ENCODE measurements around the gene CIB2. TPM values are rescaled to one million over a fixed set of nuclear protein-coding genes. Genes with fewer than 3 reads are reported as not detected.

CIB2 gene
- total and polyA plus RNA-seq, 2 donors, result 11.2 to 50.6 TPM

- H3K27me3 ChIP-seq (ENCODE audit: control insufficient read depth in 2 of 2, insufficient read depth in 1 of 2, low read length in 1 of 2), result no peaks in the 10 kb centered on the region
- H3K4me3 ChIP-seq (ENCODE audit: low read length in 2 of 2), result no peak overlapping the region
- H3K27ac ChIP-seq (ENCODE audit: low read depth in 1 of 2, low read length in 1 of 2), result peak overlapping the region; percentile 12 to 33
- DNase-seq (ENCODE audit: low read depth in 6 of 9, low spot score in 9 of 9), result no peak
- H3K9me3 ChIP-seq (ENCODE audit: control insufficient read depth in 2 of 2, insufficient read depth in 1 of 2, low read length in 1 of 2), result no peaks in the 10 kb centered on the region
- 98% methylated on average over 2 of the region's 2 CpGs for WGBS
- peaks cover 44 to 70% of the 10 kb centered on the region in 2 donors for H3K4me1 ChIP-seq (ENCODE audit: control insufficient read depth in 2 of 2, insufficient read depth in 2 of 2, low read length in 2 of 2)
- peaks cover 10 to 15% of the 10 kb centered on the region in 2 donors for H3K36me3 ChIP-seq (ENCODE audit: control insufficient read depth in 2 of 2, insufficient read depth in 2 of 2, low read length in 1 of 2)
These were observed 3.4 kb downstream of the CIB2 start for GRCh38 chr15:78127882-78128281.

GRCh38 chr15:78125267-78125666 lies 6.0 kb downstream of the CIB2 start:
- Histone ChIP-seq H3K36me3 (ENCODE audit: control insufficient read depth in 2 of 2, insufficient read depth in 2 of 2, low read length in 1 of 2) (peaks cover 33 to 36% of the 10 kb centered on the region in 2 donors), H3K27me3 (ENCODE audit: control insufficient read depth in 2 of 2, insufficient read depth in 1 of 2, low read length in 1 of 2) (no peaks in the 10 kb centered on the region), H3K9me3 (ENCODE audit: control insufficient read depth in 2 of 2, insufficient read depth in 1 of 2, low read length in 1 of 2) (no peaks in the 10 kb centered on the region), H3K4me1 (ENCODE audit: control insufficient read depth in 2 of 2, insufficient read depth in 2 of 2, low read length in 2 of 2) (peaks cover 35 to 54% of the 10 kb centered on the region in 2 donors), H3K27ac (ENCODE audit: low read depth in 1 of 2, low read length in 1 of 2) (no peak overlapping the region), H3K4me3 (ENCODE audit: low read length in 2 of 2) (no peak overlapping the region)
- WGBS, result 97% methylated on average over 3 of the region's 3 CpGs
- no peak for DNase-seq (ENCODE audit: low read depth in 6 of 9, low spot score in 9 of 9)

- no peak for DNase-seq (ENCODE audit: low read depth in 6 of 9, low spot score in 9 of 9)
- Histone ChIP-seq H3K27me3 (ENCODE audit: control insufficient read depth in 2 of 2, insufficient read depth in 1 of 2, low read length in 1 of 2) (no peaks in the 10 kb centered on the region), H3K9me3 (ENCODE audit: control insufficient read depth in 2 of 2, insufficient read depth in 1 of 2, low read length in 1 of 2) (no peaks in the 10 kb centered on the region), H3K36me3 (ENCODE audit: control insufficient read depth in 2 of 2, insufficient read depth in 2 of 2, low read length in 1 of 2) (peaks cover 33 to 36% of the 10 kb centered on the region in 2 donors), H3K27ac (ENCODE audit: low read depth in 1 of 2, low read length in 1 of 2) (no peak overlapping the region), H3K4me3 (ENCODE audit: low read length in 2 of 2) (no peak overlapping the region), H3K4me1 (ENCODE audit: control insufficient read depth in 2 of 2, insufficient read depth in 2 of 2, low read length in 2 of 2) (peaks cover 0 to 6% of the 10 kb centered on the region in 2 donors)
- 95% methylated on average over 5 of the region's 5 CpGs for WGBS
These were observed 10.7 kb downstream of the CIB2 start for GRCh38 chr15:78120523-78120922.

- DNase-seq (ENCODE audit: low read depth in 6 of 9, low spot score in 9 of 9), result no peak
- 96% methylated on average over 3 of the region's 3 CpGs for WGBS
- H3K9me3 ChIP-seq (ENCODE audit: control insufficient read depth in 2 of 2, insufficient read depth in 1 of 2, low read length in 1 of 2), result no peaks in the 10 kb centered on the region
These were observed 18.7 kb downstream of the CIB2 start for GRCh38 chr15:78112551-78112950.

GRCh38 chr15:78111788-78112187 lies 19.5 kb downstream of the CIB2 start:
- Histone ChIP-seq H3K27ac (ENCODE audit: low read depth in 1 of 2, low read length in 1 of 2) (no peak overlapping the region), H3K36me3 (ENCODE audit: control insufficient read depth in 2 of 2, insufficient read depth in 2 of 2, low read length in 1 of 2) (peaks cover 14 to 25% of the 10 kb centered on the region in 2 donors), H3K4me1 (ENCODE audit: control insufficient read depth in 2 of 2, insufficient read depth in 2 of 2, low read length in 2 of 2) (peaks cover 0 to 13% of the 10 kb centered on the region in 2 donors), H3K27me3 (ENCODE audit: control insufficient read depth in 2 of 2, insufficient read depth in 1 of 2, low read length in 1 of 2) (no peaks in the 10 kb centered on the region), H3K9me3 (ENCODE audit: control insufficient read depth in 2 of 2, insufficient read depth in 1 of 2, low read length in 1 of 2) (no peaks in the 10 kb centered on the region), H3K4me3 (ENCODE audit: low read length in 2 of 2) (no peak overlapping the region)
- no peak for DNase-seq (ENCODE audit: low read depth in 6 of 9, low spot score in 9 of 9)
- WGBS, result 99% methylated on average over 3 of the region's 3 CpGs

More at GRCh38 chr15:78112551-78112950, 18.7 kb downstream of the CIB2 start:
- Histone ChIP-seq H3K27me3 (ENCODE audit: control insufficient read depth in 2 of 2, insufficient read depth in 1 of 2, low read length in 1 of 2) (no peaks in the 10 kb centered on the region), H3K4me3 (ENCODE audit: low read length in 2 of 2) (no peak overlapping the region), H3K36me3 (ENCODE audit: control insufficient read depth in 2 of 2, insufficient read depth in 2 of 2, low read length in 1 of 2) (peaks cover 14 to 20% of the 10 kb centered on the region in 2 donors), H3K27ac (ENCODE audit: low read depth in 1 of 2, low read length in 1 of 2) (no peak overlapping the region), H3K4me1 (ENCODE audit: control insufficient read depth in 2 of 2, insufficient read depth in 2 of 2, low read length in 2 of 2) (peaks cover 0 to 13% of the 10 kb centered on the region in 2 donors)

GRCh38 chr15:78110916-78111475 lies 20.2 kb downstream of the CIB2 start:
- H3K27ac ChIP-seq (ENCODE audit: low read depth in 1 of 2, low read length in 1 of 2), result no peak overlapping the region
- no peak for DNase-seq (ENCODE audit: low read depth in 6 of 9, low spot score in 9 of 9)
- H3K27me3 ChIP-seq (ENCODE audit: control insufficient read depth in 2 of 2, insufficient read depth in 1 of 2, low read length in 1 of 2), result no peaks in the 10 kb centered on the region
- H3K4me3 ChIP-seq (ENCODE audit: low read length in 2 of 2), result no peak overlapping the region
- no peaks in the 10 kb centered on the region for H3K9me3 ChIP-seq (ENCODE audit: control insufficient read depth in 2 of 2, insufficient read depth in 1 of 2, low read length in 1 of 2)
- peaks cover 22 to 32% of the 10 kb centered on the region in 2 donors for H3K36me3 ChIP-seq (ENCODE audit: control insufficient read depth in 2 of 2, insufficient read depth in 2 of 2, low read length in 1 of 2)
- 98% methylated on average over 10 of the region's 10 CpGs for WGBS
- H3K4me1 ChIP-seq (ENCODE audit: control insufficient read depth in 2 of 2, insufficient read depth in 2 of 2, low read length in 2 of 2), result peaks cover 0 to 13% of the 10 kb centered on the region in 2 donors

- H3K9me3 ChIP-seq (ENCODE audit: control insufficient read depth in 2 of 2, insufficient read depth in 1 of 2, low read length in 1 of 2), result no peaks in the 10 kb centered on the region
- H3K36me3 ChIP-seq (ENCODE audit: control insufficient read depth in 2 of 2, insufficient read depth in 2 of 2, low read length in 1 of 2), result peaks cover 31 to 41% of the 10 kb centered on the region in 2 donors
- no peak for DNase-seq (ENCODE audit: low read depth in 6 of 9, low spot score in 9 of 9)
- peaks cover 0 to 13% of the 10 kb centered on the region in 2 donors for H3K4me1 ChIP-seq (ENCODE audit: control insufficient read depth in 2 of 2, insufficient read depth in 2 of 2, low read length in 2 of 2)
- H3K4me3 ChIP-seq (ENCODE audit: low read length in 2 of 2), result no peak overlapping the region
- no peak overlapping the region for H3K27ac ChIP-seq (ENCODE audit: low read depth in 1 of 2, low read length in 1 of 2)
- 98% methylated on average over 6 of the region's 6 CpGs for whole genome bisulfite sequencing
- no peaks in the 10 kb centered on the region for H3K27me3 ChIP-seq (ENCODE audit: control insufficient read depth in 2 of 2, insufficient read depth in 1 of 2, low read length in 1 of 2)
These were observed 21.1 kb downstream of the CIB2 start for GRCh38 chr15:78110096-78110495.

- peaks cover 0 to 16% of the 10 kb centered on the region in 2 donors for H3K4me1 ChIP-seq (ENCODE audit: control insufficient read depth in 2 of 2, insufficient read depth in 2 of 2, low read length in 2 of 2)
- peaks cover 39 to 41% of the 10 kb centered on the region in 2 donors for H3K36me3 ChIP-seq (ENCODE audit: control insufficient read depth in 2 of 2, insufficient read depth in 2 of 2, low read length in 1 of 2)
- H3K27me3 ChIP-seq (ENCODE audit: control insufficient read depth in 2 of 2, insufficient read depth in 1 of 2, low read length in 1 of 2), result no peaks in the 10 kb centered on the region
- no peak overlapping the region for H3K27ac ChIP-seq (ENCODE audit: low read depth in 1 of 2, low read length in 1 of 2)
- DNase-seq (ENCODE audit: low read depth in 6 of 9, low spot score in 9 of 9), result no peak
- H3K4me3 ChIP-seq (ENCODE audit: low read length in 2 of 2), result no peak overlapping the region
- H3K9me3 ChIP-seq (ENCODE audit: control insufficient read depth in 2 of 2, insufficient read depth in 1 of 2, low read length in 1 of 2), result no peaks in the 10 kb centered on the region
- 97% methylated on average over 12 of the region's 12 CpGs for WGBS
These were observed 22.1 kb downstream of the CIB2 start for GRCh38 chr15:78109156-78109555.

GRCh38 chr15:78108300-78109084 lies 22.8 kb downstream of the CIB2 start:
- peaks cover 42 to 46% of the 10 kb centered on the region in 2 donors for H3K36me3 ChIP-seq (ENCODE audit: control insufficient read depth in 2 of 2, insufficient read depth in 2 of 2, low read length in 1 of 2)
- peaks cover 0 to 18% of the 10 kb centered on the region in 2 donors for H3K4me1 ChIP-seq (ENCODE audit: control insufficient read depth in 2 of 2, insufficient read depth in 2 of 2, low read length in 2 of 2)
- no peak overlapping the region for H3K4me3 ChIP-seq (ENCODE audit: low read length in 2 of 2)
- no peaks in the 10 kb centered on the region for H3K9me3 ChIP-seq (ENCODE audit: control insufficient read depth in 2 of 2, insufficient read depth in 1 of 2, low read length in 1 of 2)
- no peaks in the 10 kb centered on the region for H3K27me3 ChIP-seq (ENCODE audit: control insufficient read depth in 2 of 2, insufficient read depth in 1 of 2, low read length in 1 of 2)
- no peak overlapping the region for H3K27ac ChIP-seq (ENCODE audit: low read depth in 1 of 2, low read length in 1 of 2)
- DNase-seq (ENCODE audit: low read depth in 6 of 9, low spot score in 9 of 9), result peak in 8 of 9 donors; percentile 58 to 90 (median 74)
- WGBS, result 47% methylated on average over 11 of the region's 11 CpGs
